Stimulated activated CD8-positive, alpha-beta memory T cell treated with anti-CD3 and anti-CD28 coated beads, Interleukin-4, amount 100 ng/mL, for 1 hour (primary cell): ENCODE data around the gene RASGEF1B.
A peak's percentile ranks its signal among the peaks of the same experiment; 100 is the strongest.

Experiments
- DNase-seq, 2 donors: peaks; one replicate each; pipeline ENCODE4 v3.0.0-alpha.2; 2020; ENCODE audit warnings: low read depth in 2 of 2, low spot score in 1 of 2

RASGEF1B gene

DNA sequence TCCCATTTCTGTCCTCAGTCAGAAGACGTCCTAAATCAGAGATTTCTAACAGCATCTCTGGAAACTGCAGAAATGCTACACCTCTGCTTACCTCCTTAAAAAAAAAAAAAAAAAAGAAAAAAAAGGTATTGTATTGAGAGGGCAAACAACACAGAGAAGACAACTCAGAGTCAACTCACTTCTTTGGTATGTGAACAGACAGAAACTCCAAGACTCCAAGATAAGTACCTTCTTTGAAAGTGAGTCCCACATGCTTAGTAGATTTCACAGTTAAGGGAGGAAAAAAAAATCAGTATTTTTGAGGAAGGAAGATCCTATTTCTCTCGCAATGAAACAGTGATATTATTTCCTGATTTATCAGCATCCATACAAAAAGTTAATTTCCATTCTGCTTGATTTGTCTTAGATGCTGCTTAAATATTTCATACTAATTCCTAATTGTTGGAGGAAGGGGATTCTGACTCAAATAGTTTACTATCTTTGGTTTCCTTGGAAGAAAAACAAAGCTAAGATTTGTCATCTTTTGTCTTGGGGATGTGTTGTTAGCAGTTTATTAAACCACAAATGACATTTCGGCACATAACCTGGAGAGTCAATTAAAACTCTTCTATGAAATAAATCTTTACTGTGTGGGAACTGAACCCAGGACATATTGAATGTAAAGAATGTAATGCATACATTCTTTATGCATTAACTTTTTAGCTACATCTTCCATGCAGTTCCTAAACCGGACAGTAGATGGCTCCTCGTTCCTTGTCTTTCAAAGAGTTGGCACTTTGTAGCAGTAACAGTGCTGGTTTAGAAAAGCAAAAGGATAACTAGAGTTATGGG lies 4.7 kb downstream of the RASGEF1B start:
- peak; percentile 20 to 44 for DNase-seq

DNA sequence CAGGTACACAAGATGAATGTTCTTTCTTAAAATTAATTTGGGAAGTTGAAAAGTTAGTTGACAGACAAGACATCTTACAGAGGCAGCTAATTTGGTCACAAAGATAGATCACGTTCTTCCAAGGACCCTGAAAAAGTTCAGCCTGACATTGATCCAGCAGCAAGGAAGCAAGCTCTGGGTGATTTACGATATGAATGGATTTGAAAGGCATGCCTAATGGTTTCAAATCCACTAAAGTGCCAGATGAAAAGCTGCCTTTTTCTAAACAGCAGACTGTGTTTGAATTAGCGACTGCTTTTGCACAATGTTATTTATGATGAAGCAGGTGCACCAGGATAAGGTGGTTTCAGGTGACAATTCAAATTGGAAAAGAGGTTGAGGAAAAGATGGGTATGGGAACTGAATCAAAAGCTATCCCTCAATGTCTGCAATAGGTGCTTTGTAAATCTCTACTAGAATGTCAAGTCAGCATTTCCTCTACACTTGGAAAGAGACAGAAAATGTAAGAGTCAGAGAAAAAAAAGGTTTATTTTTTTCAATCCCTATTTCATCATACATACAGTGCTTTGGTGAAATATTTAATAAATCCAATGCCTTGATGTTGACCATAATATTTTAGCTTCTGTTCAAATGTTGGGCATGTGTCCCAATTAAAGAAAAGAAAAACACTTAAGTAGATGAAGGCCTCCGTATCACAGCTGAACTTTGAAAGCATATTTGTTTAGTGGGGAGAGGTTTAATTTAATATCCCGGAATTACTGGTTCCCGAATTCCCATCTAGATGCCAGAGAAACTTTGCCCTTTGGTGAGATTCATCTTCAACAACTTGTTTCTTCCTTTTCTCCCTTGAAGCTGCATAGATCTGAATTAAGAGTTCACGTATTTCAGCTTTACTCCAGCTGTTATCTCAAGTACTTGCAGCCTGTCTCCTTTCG lies 6.0 kb downstream of the RASGEF1B start:
- DNase-seq, result no peak

DNA sequence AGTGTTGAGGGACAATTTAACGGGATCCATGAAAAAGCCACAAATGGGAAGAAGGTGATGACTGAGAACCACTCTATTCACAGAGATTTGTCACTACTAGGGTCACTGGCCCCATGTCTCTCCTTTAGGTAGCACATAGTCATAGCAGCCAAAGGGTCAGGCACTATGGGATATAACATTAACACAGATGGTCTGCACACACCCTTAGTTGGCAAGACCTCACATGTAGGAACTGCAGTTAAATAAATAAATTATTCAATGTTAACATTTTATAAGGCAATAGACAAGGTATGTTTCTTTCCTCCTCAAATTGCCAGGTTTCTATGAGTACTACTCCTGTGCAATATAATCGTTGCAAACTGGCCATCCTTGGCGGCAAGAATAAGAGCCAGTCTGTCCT lies 10.9 kb downstream of the RASGEF1B start:
- DNase-seq, result no peak

DNA sequence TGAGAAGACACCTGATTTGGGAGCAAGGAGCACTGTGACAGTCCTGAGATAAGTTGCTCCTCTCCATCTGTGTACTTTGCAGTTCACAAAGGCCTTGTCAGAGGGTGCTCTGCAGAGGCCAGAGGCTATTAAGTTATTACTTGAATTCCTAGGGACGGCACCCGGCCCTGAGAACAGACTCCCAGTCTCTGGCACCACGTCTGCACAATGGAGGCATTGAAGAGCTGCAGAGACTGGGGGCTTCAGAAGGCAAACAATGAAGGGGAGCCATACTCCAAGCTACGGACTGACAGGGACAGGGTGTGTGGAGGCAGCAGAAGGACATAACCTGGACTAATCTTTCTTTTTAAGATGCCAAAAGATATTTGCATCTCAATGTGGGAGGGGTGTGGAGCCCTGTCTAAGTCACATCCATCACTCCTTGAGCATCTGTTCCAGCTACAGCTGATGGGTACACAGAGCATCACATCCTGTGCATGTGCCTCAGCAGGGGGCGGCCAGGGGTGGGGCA lies 11.5 kb downstream of the RASGEF1B start:
- no peak for DNase-seq

DNA sequence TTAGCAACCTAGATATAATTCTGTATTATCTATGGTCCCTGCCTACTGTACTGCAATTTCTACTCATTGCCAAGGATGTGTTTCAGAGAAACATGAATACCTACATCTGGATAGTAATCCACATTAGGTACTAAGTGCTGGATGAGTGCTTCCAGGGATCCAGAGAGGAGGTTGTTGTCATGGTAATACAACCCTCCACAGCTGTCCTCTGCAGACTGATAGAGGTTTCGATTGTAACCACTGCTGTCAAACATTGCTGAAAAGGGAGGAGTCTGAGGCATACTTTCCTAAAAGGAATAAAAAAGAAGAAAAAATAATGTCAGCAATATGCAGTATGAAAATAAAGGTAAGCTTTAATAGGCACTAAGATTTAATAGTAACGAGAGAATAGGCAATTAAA lies 12.5 kb downstream of the RASGEF1B start:
- no peak for DNase-seq

DNA sequence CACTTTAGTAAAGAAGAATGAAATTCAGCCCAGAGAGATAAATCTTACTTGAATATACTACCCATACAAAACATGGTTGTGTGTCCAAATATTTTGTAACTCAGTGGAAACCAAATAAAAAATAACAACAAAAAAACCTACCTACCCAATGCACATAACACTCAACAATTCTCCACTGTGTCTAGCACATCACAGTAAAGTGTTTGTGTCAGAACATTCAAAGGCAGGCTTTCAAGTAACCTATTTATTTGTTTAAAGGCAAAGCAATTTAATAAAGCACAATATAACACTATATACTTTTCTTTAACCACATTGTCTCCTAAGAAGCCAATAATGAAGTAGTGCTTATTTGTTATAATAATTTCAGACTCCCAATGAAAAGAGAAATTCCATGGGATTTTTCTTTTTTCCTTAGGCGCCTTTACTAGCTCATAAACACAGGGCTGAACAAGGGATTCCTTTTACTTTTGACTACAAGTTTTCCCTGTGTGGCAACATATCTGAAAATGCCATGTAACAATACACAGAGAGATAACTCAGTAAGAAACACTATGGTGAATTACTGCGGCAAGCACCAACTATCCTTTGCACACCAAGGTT lies 13.7 kb downstream of the RASGEF1B start:
- DNase-seq, result no peak

DNA sequence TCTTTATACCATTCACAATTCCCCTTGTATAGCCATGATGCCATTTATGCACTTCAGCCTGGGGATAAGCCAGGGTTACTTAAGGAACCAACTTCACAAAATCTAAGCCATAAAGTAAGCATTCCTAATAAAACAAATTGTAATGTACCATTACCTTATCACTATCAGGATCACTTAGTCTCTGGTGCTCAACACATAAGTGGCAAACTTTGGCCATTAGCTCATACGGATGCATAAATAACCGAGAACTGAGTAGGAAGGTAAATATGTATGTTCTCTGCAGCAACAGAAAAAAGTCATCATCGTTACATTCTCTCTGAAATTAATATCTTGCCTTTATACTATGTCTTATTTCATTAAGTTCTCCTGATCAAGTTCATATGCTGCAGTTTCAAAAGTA lies 14.4 kb downstream of the RASGEF1B start:
- DNase-seq, result no peak

DNA sequence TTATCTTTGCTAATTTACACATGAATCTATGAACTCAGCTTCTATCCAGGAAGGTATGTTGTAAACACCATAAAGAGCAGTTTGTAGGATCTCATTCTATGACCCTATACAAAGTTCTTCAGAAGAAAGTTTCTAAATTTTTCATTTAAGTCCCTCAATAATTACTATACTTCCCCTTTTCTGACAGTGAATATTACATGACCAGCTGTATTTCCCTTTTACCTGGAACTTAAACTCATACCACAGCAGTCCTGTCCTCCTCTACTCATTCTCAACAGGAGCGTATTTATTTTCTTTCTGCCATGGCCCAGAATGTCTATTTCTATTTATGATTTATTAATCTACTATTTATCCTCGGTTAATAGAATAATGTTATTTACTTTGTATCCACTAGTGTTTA lies 15.8 kb downstream of the RASGEF1B start:
- DNase-seq, result no peak

DNA sequence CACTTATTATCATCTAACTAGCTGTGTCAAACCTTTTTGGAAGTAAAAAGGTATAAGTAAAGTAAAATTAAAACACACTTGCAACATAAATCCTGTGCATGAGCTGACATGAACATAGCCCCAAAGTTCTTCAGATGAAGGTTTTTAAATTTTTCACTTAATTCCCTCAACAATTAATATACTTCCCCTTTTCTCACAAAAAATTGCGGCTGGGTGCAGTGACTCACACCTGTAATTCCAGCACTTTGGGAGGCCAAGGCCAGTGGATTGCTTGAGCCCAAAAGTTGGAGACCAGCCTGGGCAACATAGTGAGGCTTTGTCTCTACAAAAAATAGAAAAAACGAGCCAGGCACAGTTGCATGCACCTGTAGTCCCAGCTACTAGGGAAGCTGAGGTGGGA lies 16.8 kb downstream of the RASGEF1B start:
- DNase-seq, result no peak

DNA sequence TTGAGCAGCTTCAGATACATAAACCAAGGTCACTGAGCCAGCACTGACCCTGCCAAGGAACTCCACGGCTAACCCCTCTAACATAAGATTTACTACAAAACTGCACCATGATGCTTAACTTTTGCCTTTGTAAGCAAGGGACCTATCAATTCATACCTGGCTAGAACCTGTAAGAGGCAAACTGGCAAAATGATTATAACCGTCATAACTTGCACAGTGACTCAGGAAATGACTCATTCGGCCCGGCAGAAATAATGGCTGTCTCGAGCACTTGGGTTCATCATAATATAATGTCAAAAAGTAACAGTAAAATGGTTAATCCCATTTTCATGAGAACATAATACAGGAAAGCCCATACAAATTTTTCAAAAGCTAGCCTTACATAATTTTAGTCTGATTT lies 17.2 kb downstream of the RASGEF1B start:
- DNase-seq, result no peak

DNA sequence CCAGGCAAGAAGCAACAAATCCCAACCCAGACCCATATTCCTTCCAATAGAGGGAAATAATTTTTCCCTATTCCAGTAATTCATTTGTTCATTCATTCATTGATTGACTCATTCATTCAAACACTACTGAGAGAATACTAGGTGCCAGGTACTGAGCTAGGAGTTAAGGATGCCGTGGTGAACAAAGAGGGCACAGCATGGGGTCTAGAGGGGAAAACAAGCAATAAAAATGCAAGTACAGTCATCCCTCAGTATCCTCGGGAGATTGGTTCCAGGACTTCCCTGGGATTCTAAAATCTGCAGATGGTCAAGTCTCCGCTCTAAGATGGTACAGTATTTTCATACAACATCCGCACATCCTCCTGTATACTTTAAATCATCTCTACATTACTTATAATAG lies 18.7 kb downstream of the RASGEF1B start:
- DNase-seq, result no peak

DNA sequence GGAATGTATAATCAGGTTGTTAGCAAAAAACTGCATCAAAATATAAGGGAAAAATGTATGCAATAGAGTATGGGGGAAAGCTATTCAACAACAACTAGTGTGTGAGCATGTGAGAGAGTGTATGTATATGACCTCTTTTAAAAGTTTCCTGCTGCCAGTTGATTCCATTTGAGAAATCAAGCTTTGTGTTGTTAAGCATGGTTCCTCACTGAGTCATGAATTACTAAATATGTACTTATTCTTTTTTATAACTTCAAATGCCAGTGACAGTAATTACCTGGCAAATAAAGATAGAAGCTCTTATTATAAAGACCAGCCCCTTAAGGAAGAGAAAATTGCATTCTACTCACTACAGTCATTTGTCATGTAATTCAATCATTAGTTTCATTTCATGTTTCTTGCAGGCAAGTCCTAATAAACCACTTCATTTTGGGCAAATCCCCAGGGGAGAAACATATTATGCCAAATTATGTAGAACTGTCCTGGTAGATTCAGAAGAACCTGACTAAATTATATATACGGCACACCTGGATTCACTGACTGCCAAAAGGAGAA lies 19.2 kb downstream of the RASGEF1B start:
- DNase-seq, result no peak

DNA sequence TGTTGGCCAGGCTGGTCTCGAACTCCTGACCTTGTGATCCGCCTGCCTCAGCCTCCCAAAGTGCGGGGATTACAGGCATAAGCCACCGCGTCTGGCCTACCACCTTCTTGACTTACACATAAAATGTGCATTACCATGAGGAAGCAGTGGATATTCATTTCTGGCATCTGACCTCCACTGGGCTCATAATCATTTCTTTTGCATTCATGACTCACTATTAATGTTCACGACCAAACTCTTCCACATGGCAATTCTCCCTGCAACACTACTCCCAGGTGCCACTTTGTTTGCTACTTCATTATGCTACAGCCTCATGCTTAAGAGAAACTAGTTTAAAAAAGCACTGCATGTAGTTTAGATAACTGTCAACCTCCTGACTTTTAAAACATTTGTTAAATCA lies 22.7 kb downstream of the RASGEF1B start:
- no peak for DNase-seq

DNA sequence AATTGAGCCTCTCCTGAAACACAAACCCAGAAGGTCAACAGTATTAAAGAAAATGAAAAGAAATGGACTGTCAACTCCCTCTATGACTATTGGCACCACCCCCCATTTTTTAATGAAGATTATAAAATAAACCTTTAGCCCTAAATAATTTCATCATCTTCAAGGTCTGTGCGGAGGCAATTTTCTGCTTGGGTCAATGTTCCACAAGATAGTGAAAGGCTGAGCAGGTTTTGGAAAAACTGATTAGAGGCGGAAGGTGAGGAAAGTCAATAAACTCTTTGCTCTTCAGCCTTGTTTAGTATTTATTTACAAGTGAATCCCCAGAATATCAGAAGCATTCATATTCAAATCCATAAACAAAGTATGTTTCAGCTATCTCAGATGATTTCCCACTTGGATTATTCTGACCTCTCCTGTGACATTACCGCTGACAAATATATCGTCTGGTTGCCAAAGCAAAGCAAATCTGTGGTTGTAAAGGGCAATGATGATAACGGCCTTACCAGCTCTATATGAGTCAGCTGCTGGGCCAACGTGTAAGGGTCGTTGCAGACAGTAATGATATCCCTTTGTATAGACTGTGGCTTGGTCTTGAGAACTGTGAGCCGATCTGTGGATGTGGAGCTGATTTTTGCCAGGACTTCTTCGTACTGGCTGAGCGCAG lies 24.0 kb downstream of the RASGEF1B start:
- DNase-seq, result no peak

DNA sequence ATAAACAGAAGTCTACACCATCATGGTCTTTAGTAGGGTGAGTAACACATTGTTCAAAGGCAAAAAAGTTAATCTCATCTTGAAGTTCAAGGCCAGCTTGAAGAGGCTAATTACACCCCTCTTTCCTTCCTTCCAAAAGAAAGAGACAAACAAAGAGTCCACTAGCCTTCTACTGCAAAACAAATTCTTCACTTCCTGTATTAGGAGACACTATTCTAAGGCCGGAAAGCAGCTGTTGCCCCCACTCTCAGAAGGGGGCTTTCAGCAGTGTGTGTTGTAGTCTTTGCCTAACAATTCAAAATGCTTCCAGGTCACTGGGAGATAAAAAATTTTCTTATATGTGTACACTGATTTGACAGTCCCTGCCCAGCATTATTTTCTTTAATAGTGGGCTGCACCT lies 25.1 kb downstream of the RASGEF1B start:
- no peak for DNase-seq

DNA sequence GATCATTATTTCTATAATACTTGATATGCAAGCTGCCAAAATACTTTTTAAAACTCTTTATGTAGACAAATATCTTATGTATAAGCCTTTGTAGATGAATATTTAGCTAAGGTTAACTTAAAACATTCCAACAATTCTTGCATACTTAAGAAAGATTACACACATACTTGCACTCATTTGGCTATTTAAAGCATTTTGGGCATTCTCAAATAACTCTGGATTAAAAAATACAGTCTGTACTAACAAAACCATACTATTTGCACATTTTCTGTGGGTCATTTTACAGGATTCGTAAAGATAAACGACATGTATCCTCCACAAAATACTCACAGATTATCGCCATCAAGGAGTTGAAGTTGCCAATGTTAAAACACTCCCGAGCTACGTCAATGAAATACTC lies 26.5 kb downstream of the RASGEF1B start:
- no peak for DNase-seq

DNA sequence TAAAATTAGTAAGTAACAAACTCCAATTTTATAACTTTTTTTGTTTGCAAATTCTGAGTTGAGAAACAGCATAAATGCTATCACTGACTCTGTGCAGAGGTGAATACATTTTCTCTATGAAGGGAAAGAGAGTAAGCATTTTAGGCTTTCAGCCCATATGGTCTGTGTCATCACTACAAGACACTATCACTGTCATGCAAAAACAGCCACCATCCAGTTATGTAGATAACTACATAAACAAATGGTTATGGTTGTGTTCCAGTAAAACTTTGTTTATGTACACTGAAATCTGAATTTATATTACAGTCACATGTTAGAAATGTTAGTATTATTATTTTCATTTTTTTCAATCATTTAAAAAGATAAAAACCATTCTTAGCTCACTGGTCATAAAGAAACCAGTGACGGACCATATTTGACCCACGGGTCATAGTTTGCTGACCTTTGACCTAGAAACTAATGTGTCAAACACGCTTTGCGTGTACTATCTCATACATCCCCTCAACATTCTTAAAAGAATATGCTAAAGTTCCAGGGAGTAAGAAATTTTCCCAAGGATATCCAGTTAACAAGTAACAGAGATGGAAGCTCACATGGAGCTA lies 29.1 kb downstream of the RASGEF1B start:
- DNase-seq, result no peak

DNA sequence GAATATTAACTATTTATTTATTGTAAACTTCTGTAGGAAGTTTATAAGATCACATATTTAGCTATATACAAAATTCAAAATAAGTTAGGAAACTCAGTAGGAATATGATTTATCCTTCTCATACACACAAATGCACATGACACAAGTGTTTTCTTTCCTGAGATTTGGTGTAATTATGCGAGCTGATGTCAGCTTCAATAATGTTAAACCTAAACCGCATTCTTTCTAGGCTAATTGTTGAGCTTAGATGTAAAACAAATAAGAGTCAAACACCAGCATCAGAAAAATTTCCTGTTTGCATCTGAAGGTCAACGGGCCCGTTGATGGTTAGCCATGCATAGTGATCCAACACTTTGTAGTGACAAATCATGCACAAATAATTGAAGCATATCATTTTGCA lies 30.8 kb downstream of the RASGEF1B start:
- DNase-seq, result no peak

DNA sequence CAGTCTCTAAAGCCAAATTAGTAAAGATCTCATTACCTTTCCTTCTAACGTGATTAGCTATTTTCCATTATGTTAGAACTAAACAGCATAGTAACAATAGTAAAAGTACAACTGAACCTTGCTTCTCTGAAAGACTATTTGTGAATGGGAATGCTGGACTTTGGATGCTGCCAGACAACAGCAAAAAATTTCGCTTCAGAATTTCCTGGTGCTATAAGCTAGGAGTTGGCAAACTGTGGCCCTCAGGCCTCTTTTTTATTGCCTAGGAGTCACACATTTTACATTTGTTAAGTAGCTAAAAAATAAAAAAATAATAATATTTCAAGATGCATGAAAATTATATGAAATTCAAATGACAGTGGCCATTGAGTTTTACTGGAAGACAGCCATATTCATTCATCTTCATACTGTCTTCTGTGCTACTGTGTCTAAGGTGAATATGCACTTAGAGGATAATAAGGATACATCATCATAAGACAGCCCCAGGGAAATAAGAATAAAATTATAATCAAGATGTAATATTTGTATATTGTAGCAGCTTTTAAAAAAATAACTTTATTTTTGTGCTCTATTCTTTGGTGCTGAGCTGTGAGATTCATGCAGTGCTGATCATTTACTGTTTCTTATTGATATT lies 34.6 kb downstream of the RASGEF1B start:
- no peak for DNase-seq

DNA sequence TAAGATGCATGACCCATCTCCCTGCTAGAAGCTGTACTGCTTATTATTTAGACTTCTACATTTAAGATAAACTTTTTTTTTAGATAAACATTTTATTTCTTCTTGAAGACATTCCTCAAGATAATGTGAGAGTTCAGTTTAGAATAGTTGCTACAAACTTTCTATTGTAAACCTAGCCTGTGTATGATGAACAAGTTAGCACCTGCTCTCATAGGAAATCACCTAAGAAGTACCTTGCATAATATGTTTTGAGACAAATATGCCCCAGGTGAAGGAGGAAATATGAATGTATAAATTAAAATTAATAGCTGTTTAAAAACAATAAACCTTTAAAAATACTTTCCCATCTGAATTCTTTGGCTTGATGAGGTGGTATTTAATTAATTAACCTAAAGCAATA lies 35.6 kb downstream of the RASGEF1B start:
- DNase-seq, result no peak
